SK-N-SH treated with all-trans-retinoic acid at 6 μM for 48 hours (cell line): ENCODE results near the gene TMEM30B.

Experiments used
- ARNTL ChIP-seq: fragments of 450-650 bp; formaldehyde crosslinking; IDR thresholded peaks from 2 replicates; pipeline ENCODE4 v1.5.0; 2020; ENCODE audit warnings: low read depth, mild to moderate bottlenecking, moderate library complexity, borderline replicate concordance
- GLIS3 ChIP-seq: fragments of 250-450 bp; sonication (Bioruptor Pico); IDR thresholded peaks from 2 replicates; pipeline ENCODE4 v1.5.0; 2020; ENCODE audit warnings: mild to moderate bottlenecking, moderate library complexity
- RARB ChIP-seq: fragments of 250-450 bp; sonication (Bioruptor Pico); IDR thresholded peaks from 2 replicates; pipeline ENCODE4 v1.8.0; 2021; ENCODE audit warnings: mild to moderate bottlenecking, moderate library complexity
- TOX ChIP-seq: fragments of 250-450 bp; sonication (Bioruptor Pico); IDR thresholded peaks from 2 replicates; pipeline ENCODE4 v1.8.0; 2021; ENCODE audit warnings: mild to moderate bottlenecking, moderate library complexity, borderline replicate concordance
- ZFP3 ChIP-seq: fragments of 250-450 bp; sonication (Bioruptor Pico); IDR thresholded peaks from 2 replicates; pipeline ENCODE4 v1.5.0; 2020; ENCODE audit warnings: mild to moderate bottlenecking, moderate library complexity
- ZFP30 ChIP-seq: fragments of 450-650 bp; formaldehyde crosslinking; IDR thresholded peaks from 2 replicates; pipeline ENCODE4 v1.5.0; 2022; ENCODE audit warnings: mild to moderate bottlenecking, moderate library complexity
- ZNF565 ChIP-seq: fragments of 450-650 bp; formaldehyde crosslinking; conservative IDR thresholded peaks from 2 replicates; pipeline ENCODE4 v1.5.0; 2020; ENCODE audit warnings: low read depth, mild to moderate bottlenecking, moderate library complexity
- ZNF70 ChIP-seq: fragments of 450-650 bp; formaldehyde crosslinking; IDR thresholded peaks from 2 replicates; pipeline ENCODE4 v1.5.0; 2020; ENCODE audit warnings: mild to moderate bottlenecking, moderate library complexity
- TF ChIP-seq, protein P1 (sequence below): fragments of 250-450 bp; sonication (Bioruptor Pico); IDR thresholded peaks from 2 replicates; pipeline ENCODE4 v1.8.0; 2020; ENCODE audit warnings: mild to moderate bottlenecking, moderate library complexity, borderline replicate concordance
- TF ChIP-seq, protein P2 (sequence below): fragments of 250-450 bp; sonication (Bioruptor Pico); IDR thresholded peaks from 2 replicates; pipeline ENCODE4 v1.8.0; 2021; ENCODE audit warnings: low read depth, mild to moderate bottlenecking, moderate library complexity, borderline replicate concordance
- TF ChIP-seq, protein P3 (sequence below): fragments of 250-450 bp; sonication (Bioruptor Pico); IDR thresholded peaks from 2 replicates; pipeline ENCODE4 v1.5.0; 2020; ENCODE audit warnings: mild to moderate bottlenecking, moderate library complexity
- TF ChIP-seq, protein P4 (sequence below): fragments of 250-450 bp; sonication (Bioruptor Pico); IDR thresholded peaks from 2 replicates; pipeline ENCODE4 v1.5.1; 2020; ENCODE audit warnings: low read depth, mild to moderate bottlenecking, moderate library complexity

DNA sequence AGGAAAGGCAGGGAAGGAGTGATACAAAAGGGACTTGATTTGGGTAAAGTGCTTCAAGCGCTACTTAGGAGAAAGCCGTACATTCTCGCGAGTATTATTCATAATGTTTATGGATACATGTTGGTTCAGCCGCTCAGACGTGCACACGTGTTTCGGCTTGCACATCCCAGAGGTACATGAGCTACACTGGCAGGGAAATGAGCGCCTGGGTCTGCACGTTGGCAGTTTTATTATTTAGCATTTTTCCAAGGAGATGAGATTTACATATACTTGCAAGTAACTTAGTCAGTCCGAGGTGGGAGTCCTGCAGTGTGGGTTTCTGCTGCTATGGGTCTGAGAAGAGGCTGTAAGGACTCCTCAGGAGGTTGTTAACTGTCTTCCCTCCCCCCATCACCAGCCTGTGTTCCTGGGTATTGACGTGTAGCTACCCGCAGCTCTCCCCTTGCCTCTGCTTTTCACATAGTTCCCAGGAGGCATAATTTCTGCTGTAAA lies 41.7 kb upstream of the TMEM30B start:
- TF ChIP-seq ZFP3 (no peak), ZNF70 (no peak), GLIS3 (CRISPR knock-in tag) (no peak), RARB (CRISPR knock-in tag) (no peak), ZNF565 (CRISPR knock-in tag) (no peak), ARNTL (CRISPR knock-in tag) (no peak), TOX (CRISPR knock-in tag) (no peak), ZFP30 (CRISPR knock-in tag) (no peak)
- TF ChIP-seq, protein P1, sequence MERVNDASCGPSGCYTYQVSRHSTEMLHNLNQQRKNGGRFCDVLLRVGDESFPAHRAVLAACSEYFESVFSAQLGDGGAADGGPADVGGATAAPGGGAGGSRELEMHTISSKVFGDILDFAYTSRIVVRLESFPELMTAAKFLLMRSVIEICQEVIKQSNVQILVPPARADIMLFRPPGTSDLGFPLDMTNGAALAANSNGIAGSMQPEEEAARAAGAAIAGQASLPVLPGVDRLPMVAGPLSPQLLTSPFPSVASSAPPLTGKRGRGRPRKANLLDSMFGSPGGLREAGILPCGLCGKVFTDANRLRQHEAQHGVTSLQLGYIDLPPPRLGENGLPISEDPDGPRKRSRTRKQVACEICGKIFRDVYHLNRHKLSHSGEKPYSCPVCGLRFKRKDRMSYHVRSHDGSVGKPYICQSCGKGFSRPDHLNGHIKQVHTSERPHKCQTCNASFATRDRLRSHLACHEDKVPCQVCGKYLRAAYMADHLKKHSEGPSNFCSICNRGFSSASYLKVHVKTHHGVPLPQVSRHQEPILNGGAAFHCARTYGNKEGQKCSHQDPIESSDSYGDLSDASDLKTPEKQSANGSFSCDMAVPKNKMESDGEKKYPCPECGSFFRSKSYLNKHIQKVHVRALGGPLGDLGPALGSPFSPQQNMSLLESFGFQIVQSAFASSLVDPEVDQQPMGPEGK (CRISPR knock-in tag), result no peak
- TF ChIP-seq, protein P2, sequence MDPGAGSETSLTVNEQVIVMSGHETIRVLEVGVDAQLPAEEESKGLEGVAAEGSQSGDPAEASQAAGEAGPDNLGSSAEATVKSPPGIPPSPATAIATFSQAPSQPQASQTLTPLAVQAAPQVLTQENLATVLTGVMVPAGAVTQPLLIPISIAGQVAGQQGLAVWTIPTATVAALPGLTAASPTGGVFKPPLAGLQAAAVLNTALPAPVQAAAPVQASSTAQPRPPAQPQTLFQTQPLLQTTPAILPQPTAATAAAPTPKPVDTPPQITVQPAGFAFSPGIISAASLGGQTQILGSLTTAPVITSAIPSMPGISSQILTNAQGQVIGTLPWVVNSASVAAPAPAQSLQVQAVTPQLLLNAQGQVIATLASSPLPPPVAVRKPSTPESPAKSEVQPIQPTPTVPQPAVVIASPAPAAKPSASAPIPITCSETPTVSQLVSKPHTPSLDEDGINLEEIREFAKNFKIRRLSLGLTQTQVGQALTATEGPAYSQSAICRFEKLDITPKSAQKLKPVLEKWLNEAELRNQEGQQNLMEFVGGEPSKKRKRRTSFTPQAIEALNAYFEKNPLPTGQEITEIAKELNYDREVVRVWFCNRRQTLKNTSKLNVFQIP (CRISPR knock-in tag), result no peak
- TF ChIP-seq, protein P3, sequence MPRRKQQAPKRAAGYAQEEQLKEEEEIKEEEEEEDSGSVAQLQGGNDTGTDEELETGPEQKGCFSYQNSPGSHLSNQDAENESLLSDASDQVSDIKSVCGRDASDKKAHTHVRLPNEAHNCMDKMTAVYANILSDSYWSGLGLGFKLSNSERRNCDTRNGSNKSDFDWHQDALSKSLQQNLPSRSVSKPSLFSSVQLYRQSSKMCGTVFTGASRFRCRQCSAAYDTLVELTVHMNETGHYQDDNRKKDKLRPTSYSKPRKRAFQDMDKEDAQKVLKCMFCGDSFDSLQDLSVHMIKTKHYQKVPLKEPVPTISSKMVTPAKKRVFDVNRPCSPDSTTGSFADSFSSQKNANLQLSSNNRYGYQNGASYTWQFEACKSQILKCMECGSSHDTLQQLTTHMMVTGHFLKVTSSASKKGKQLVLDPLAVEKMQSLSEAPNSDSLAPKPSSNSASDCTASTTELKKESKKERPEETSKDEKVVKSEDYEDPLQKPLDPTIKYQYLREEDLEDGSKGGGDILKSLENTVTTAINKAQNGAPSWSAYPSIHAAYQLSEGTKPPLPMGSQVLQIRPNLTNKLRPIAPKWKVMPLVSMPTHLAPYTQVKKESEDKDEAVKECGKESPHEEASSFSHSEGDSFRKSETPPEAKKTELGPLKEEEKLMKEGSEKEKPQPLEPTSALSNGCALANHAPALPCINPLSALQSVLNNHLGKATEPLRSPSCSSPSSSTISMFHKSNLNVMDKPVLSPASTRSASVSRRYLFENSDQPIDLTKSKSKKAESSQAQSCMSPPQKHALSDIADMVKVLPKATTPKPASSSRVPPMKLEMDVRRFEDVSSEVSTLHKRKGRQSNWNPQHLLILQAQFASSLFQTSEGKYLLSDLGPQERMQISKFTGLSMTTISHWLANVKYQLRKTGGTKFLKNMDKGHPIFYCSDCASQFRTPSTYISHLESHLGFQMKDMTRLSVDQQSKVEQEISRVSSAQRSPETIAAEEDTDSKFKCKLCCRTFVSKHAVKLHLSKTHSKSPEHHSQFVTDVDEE (CRISPR knock-in tag), result no peak
- TF ChIP-seq, protein P4, sequence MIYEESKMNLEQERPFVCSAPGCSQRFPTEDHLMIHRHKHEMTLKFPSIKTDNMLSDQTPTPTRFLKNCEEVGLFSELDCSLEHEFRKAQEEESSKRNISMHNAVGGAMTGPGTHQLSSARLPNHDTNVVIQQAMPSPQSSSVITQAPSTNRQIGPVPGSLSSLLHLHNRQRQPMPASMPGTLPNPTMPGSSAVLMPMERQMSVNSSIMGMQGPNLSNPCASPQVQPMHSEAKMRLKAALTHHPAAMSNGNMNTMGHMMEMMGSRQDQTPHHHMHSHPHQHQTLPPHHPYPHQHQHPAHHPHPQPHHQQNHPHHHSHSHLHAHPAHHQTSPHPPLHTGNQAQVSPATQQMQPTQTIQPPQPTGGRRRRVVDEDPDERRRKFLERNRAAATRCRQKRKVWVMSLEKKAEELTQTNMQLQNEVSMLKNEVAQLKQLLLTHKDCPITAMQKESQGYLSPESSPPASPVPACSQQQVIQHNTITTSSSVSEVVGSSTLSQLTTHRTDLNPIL (CRISPR knock-in tag), result no peak
